C4-2B (cell line): ENCODE data around the gene QSOX1.
A peak's percentile ranks its signal among the peaks of the same experiment; 100 is the strongest.

Experiments used
- H3K27ac ChIP-seq: fragments of 450-650 bp; 2 replicates; pipeline ENCODE4 v1.5.1; 2017
- ZFX ChIP-seq: fragments of 450-650 bp; IDR thresholded peaks from 2 replicates; pipeline ENCODE4 v1.6.1; 2017
- TF ChIP-seq, protein P1 (sequence below): fragments of 450-650 bp; conservative IDR thresholded peaks from 2 replicates; pipeline ENCODE4 v1.5.1; 2017; ENCODE audit warnings: mild to moderate bottlenecking

The QSOX1 gene, protein sequence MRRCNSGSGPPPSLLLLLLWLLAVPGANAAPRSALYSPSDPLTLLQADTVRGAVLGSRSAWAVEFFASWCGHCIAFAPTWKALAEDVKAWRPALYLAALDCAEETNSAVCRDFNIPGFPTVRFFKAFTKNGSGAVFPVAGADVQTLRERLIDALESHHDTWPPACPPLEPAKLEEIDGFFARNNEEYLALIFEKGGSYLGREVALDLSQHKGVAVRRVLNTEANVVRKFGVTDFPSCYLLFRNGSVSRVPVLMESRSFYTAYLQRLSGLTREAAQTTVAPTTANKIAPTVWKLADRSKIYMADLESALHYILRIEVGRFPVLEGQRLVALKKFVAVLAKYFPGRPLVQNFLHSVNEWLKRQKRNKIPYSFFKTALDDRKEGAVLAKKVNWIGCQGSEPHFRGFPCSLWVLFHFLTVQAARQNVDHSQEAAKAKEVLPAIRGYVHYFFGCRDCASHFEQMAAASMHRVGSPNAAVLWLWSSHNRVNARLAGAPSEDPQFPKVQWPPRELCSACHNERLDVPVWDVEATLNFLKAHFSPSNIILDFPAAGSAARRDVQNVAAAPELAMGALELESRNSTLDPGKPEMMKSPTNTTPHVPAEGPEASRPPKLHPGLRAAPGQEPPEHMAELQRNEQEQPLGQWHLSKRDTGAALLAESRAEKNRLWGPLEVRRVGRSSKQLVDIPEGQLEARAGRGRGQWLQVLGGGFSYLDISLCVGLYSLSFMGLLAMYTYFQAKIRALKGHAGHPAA

DNA sequence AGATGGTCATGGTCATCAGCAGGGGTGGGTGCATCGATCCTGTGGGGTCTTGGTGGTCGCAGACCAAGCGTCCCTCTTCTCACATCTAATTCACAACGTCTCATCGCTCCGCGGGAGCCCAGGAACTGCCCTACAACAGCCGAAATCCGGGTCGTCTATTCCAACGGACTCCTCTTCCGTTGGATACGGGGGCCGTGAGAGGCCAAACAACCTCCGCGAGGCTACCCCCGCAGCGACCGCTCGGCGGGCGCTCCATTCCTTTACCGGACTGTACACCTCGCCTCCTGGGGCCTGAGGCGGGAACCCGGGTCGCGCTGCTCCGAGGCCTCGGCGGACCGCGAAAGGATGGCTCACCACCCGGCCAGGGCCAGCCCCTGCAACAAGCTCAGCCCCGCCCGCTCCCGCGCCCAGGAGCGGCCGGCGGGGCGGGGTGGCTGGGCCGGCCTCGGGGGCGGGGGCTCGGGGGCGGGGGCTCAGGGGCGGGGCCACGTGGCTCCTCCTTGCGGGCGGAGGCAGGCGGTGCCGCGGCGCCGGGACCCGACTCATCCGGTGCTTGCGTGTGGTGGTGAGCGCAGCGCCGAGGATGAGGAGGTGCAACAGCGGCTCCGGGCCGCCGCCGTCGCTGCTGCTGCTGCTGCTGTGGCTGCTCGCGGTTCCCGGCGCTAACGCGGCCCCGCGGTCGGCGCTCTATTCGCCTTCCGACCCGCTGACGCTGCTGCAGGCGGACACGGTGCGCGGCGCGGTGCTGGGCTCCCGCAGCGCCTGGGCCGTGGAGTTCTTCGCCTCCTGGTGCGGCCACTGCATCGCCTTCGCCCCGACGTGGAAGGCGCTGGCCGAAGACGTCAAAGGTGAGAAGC lies at the start of gene QSOX1:
Gene QSOX1, plus strand, starts transcription at position 545 of the 857 bp plus-strand sequence. Its CDS starts 39 bp downstream, at position 584.
- peak within 1 kb of the TSS; percentile 76 for H3K27ac ChIP-seq
- TF ChIP-seq, protein P1, sequence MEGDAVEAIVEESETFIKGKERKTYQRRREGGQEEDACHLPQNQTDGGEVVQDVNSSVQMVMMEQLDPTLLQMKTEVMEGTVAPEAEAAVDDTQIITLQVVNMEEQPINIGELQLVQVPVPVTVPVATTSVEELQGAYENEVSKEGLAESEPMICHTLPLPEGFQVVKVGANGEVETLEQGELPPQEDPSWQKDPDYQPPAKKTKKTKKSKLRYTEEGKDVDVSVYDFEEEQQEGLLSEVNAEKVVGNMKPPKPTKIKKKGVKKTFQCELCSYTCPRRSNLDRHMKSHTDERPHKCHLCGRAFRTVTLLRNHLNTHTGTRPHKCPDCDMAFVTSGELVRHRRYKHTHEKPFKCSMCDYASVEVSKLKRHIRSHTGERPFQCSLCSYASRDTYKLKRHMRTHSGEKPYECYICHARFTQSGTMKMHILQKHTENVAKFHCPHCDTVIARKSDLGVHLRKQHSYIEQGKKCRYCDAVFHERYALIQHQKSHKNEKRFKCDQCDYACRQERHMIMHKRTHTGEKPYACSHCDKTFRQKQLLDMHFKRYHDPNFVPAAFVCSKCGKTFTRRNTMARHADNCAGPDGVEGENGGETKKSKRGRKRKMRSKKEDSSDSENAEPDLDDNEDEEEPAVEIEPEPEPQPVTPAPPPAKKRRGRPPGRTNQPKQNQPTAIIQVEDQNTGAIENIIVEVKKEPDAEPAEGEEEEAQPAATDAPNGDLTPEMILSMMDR = no peak; the same call in 1 of the 2 replicates
- TF ChIP-seq ZFX = peak; percentile 52

DNA sequence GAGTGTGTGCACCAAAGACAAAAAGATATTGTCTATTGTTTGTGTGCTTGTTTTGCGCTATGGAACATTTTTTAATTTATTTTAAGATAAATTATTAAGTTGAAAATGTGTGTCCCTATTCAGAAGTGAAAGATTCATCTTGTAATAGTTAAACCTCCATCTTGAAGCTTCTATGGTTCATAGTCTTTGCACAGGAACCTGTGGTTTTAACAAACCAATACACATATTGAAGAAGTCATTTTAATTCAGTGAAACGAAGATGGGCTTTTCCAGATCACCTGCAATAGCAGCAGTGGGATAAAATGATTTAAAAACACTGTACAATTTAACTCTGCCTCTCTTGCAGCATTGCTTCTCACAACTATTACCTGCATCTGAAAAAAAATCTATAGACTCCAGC lies 42.6 kb upstream of the QSOX1 start:
- no peak overlapping the region for H3K27ac ChIP-seq

DNA sequence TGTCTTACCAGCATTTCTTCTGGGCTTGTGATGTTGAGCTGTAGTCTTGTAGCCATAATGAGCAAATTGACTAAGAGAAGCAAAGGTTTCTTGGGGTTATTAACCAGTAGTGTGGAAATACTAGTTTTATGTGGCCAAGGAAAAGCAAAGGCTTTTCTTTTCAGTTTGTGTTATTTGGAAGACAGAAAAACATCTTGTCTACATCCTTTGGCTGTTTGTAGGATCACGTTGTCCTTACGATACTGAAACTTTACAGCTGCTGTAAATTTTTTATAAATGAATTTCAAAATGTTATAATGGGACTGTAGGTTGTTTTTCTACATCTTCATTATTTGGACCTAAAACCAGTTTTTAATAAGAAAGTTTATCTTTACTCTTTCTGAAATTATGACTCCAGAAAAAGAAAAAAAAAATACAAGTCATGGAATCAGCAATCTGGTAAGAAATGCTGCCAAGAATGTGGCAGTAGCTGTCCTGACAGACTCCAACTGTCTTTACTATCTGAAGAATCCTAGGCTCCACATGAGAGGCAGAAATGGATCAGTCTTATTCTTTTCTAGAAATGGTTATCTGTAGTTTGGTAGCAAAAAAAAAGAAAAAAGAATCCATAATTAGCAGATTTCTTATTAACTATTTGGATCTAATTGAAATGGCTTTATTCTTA lies 41.6 kb upstream of the QSOX1 start:
- H3K27ac ChIP-seq = no peak overlapping the region
- TF ChIP-seq, protein P1 = no peak
- TF ChIP-seq ZFX = no peak

More for the DNA sequence above, 42.6 kb upstream of the QSOX1 start:
- TF ChIP-seq ZFX = no peak
- TF ChIP-seq, protein P1 = no peak

DNA sequence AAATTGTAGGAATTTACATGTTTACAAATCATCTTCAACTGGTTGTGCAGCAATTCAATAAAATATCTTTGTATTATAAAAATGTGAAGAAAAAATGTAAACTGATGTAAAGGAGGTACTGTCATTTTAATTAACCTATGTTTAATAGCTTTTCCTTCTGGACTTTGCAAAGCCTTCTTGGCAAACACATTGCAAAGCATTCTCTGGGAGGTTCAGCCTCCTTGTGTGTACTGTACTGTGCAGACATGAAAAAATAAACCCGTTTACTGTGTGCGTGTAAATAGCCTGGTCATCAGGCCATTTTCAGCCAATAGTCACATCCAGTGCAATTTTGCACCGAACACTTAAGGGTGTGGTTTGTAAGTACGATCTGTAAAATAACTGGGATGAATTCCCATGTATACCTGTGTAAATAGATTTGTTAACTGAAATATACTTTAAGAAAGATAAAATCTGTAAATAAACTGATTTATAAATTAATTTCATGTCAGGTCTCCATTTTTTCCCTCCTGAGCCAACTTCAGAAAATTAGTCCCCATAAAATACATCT lies 40.2 kb upstream of the QSOX1 start:
- H3K27ac ChIP-seq = peak overlapping the region; percentile 38; the same call in 1 of the 2 replicates
- no peak for TF ChIP-seq ZFX
- TF ChIP-seq, protein P1 = no peak

DNA sequence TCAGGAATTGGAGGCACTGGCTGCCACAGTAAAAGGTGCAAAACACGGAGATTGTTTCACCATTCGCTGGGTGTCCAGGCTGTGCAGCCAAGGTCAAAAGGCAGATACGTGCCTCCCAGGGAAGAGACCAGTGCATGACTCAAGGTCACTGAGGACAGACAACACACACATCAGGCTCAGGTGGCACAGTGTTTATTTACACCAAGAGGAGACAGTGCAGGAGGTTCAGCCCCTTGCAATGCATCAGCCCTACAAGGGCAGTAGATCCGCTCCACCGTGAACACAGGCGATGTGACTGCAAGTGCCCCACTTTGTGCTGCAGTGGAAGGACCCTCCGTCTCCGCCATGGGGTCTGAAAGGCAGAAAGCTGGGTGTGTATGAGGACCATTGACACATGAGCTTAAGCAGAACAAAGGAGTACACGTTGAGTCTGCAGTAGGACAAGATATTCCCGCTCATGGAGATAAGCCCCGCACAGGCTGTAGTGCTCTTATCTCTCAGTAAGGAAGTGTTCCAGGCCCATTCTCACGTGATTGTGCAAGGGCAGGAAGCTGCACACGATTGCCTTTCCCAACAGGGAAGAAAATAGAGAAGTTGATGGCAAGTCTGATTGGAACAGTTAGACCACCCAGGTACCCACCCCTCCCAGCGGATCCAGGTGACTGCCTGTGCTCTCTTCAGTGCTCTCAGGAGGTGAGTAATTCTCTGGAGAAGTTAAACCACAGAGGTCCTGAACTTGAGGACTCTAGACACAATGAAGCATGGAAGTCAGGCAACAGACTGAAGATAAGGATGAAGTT lies 37.5 kb upstream of the QSOX1 start:
- TF ChIP-seq, protein P1 = no peak
- no peak for TF ChIP-seq ZFX
- H3K27ac ChIP-seq = peak overlapping the region; percentile 20

DNA sequence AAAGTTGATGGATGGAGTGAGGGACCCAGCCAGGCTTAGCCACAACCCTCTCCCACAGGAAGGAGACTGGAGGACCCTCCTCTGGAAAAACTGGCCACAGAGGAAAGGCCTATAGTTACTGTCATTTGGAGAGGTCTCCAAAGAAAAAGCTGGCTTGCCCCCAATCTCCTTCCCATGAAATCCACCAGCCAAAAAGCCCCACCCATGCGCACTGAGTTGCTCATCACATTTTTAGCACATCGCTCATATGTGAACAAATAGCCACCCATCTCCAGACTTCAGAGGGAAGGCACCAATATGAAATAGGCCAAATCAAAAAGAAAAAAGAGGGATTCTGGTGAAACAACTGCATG lies 36.9 kb upstream of the QSOX1 start:
- peak overlapping the region; percentile 20 for H3K27ac ChIP-seq

More for the DNA sequence above, 36.9 kb upstream of the QSOX1 start:
- no peak for TF ChIP-seq ZFX
- TF ChIP-seq, protein P1 = no peak
